GM23338 (cell line): ENCODE measurements around the gene SDR42E1.

ENCODE experiments used
- CREB1 ChIP-seq: fragments of 250-450 bp; sonication (Bioruptor Pico); IDR thresholded peaks from 2 replicates; pipeline ENCODE4 v1.5.0; 2020; ENCODE audit warnings: low read depth, mild to moderate bottlenecking, moderate library complexity
- EZH2 ChIP-seq: fragments of 200-600 bp; sonication (generic); IDR thresholded peaks from one replicate; pipeline ENCODE4 v1.8.0; 2017; ENCODE audit warnings: antibody characterized with exemption, mild to moderate bottlenecking, low read depth; ENCODE audit not compliant: unreplicated experiment
- EZH2phosphoT487 ChIP-seq: fragments of 200-600 bp; sonication (generic); IDR thresholded peaks from one replicate; pipeline ENCODE4 v1.8.1; 2018; ENCODE audit warnings: antibody characterized with exemption; ENCODE audit not compliant: unreplicated experiment
- JUNB ChIP-seq: IDR thresholded peaks from one replicate; pipeline ENCODE4 v1.6.1; 2016; ENCODE audit warnings: antibody characterized with exemption; ENCODE audit not compliant: unreplicated experiment
- NANOG ChIP-seq: IDR thresholded peaks from 2 replicates; pipeline ENCODE4 v1.6.1; 2016; ENCODE audit warnings: antibody characterized with exemption, borderline replicate concordance
- POLR2AphosphoS5 ChIP-seq: IDR thresholded peaks from 2 replicates; pipeline ENCODE4 v1.6.1; 2016; ENCODE audit warnings: antibody characterized with exemption, low read depth
- STAT1 ChIP-seq: IDR thresholded peaks from one replicate; pipeline ENCODE4 v1.6.1; 2016; ENCODE audit warnings: antibody characterized with exemption; ENCODE audit not compliant: unreplicated experiment
- ZNF114 ChIP-seq: fragments of 250-450 bp; sonication (Bioruptor Pico); IDR thresholded peaks from 2 replicates; pipeline ENCODE4 v1.5.0; 2020; ENCODE audit warnings: mild to moderate bottlenecking, moderate library complexity
- ZNF331 ChIP-seq: fragments of 250-450 bp; sonication (Bioruptor Pico); IDR thresholded peaks from 2 replicates; pipeline ENCODE4 v1.5.0; 2020; ENCODE audit warnings: low read depth, mild to moderate bottlenecking, moderate library complexity
- TF ChIP-seq, protein P1 (sequence below), 2 experiments: fragments of 200-600 bp in 1 of 2; sonication (generic) in 1 of 2; conservative IDR thresholded peaks; 2 replicates each; pipeline versions ENCODE4 v1.5.1 to v1.6.1; 2016 to 2017; ENCODE audit warnings: antibody characterized with exemption in 2 of 2, low read depth in 2 of 2, mild to moderate bottlenecking in 2 of 2, moderate library complexity in 1 of 2
- TF ChIP-seq, protein P2 (sequence below): IDR thresholded peaks from one replicate; pipeline ENCODE4 v1.6.1; 2018; ENCODE audit warnings: antibody characterized with exemption; ENCODE audit not compliant: unreplicated experiment
- TF ChIP-seq, protein P3 (sequence below): IDR thresholded peaks from 2 replicates; pipeline ENCODE4 v1.6.1; 2016; ENCODE audit warnings: antibody characterized with exemption

DNA sequence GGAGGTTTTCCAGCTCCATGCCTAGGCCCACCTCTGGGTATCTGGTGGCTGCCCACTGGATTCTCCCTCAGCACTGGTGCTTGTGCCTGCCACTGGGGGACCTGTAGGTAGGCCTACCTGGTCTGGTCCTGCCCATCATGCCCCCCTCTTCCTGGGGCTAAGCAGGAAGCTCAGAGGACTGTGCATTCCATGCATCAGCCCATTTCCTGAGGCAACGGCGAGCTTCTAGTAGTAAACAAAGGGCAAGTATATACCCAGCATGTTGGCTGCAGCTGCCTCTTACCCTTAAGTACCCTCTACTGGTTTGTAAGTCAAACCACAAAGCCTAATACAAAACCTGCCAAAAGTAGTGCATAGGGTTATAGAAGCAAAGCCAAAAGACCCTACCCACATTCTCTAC lies 37.5 kb downstream of the SDR42E1 start:
- TF ChIP-seq, protein P1, sequence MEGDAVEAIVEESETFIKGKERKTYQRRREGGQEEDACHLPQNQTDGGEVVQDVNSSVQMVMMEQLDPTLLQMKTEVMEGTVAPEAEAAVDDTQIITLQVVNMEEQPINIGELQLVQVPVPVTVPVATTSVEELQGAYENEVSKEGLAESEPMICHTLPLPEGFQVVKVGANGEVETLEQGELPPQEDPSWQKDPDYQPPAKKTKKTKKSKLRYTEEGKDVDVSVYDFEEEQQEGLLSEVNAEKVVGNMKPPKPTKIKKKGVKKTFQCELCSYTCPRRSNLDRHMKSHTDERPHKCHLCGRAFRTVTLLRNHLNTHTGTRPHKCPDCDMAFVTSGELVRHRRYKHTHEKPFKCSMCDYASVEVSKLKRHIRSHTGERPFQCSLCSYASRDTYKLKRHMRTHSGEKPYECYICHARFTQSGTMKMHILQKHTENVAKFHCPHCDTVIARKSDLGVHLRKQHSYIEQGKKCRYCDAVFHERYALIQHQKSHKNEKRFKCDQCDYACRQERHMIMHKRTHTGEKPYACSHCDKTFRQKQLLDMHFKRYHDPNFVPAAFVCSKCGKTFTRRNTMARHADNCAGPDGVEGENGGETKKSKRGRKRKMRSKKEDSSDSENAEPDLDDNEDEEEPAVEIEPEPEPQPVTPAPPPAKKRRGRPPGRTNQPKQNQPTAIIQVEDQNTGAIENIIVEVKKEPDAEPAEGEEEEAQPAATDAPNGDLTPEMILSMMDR (conservative IDR thresholded peaks at IDR 0.05; ENCODE audit: low read depth in 2 of 2) = no peak
- TF ChIP-seq JUNB = no peak
- TF ChIP-seq EZH2phosphoT487 = no peak
- TF ChIP-seq, protein P2, sequence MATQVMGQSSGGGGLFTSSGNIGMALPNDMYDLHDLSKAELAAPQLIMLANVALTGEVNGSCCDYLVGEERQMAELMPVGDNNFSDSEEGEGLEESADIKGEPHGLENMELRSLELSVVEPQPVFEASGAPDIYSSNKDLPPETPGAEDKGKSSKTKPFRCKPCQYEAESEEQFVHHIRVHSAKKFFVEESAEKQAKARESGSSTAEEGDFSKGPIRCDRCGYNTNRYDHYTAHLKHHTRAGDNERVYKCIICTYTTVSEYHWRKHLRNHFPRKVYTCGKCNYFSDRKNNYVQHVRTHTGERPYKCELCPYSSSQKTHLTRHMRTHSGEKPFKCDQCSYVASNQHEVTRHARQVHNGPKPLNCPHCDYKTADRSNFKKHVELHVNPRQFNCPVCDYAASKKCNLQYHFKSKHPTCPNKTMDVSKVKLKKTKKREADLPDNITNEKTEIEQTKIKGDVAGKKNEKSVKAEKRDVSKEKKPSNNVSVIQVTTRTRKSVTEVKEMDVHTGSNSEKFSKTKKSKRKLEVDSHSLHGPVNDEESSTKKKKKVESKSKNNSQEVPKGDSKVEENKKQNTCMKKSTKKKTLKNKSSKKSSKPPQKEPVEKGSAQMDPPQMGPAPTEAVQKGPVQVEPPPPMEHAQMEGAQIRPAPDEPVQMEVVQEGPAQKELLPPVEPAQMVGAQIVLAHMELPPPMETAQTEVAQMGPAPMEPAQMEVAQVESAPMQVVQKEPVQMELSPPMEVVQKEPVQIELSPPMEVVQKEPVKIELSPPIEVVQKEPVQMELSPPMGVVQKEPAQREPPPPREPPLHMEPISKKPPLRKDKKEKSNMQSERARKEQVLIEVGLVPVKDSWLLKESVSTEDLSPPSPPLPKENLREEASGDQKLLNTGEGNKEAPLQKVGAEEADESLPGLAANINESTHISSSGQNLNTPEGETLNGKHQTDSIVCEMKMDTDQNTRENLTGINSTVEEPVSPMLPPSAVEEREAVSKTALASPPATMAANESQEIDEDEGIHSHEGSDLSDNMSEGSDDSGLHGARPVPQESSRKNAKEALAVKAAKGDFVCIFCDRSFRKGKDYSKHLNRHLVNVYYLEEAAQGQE = no peak
- no peak for TF ChIP-seq POLR2AphosphoS5
- no peak for TF ChIP-seq EZH2
- TF ChIP-seq ZNF331 (CRISPR knock-in tag) = no peak
- TF ChIP-seq, protein P3, sequence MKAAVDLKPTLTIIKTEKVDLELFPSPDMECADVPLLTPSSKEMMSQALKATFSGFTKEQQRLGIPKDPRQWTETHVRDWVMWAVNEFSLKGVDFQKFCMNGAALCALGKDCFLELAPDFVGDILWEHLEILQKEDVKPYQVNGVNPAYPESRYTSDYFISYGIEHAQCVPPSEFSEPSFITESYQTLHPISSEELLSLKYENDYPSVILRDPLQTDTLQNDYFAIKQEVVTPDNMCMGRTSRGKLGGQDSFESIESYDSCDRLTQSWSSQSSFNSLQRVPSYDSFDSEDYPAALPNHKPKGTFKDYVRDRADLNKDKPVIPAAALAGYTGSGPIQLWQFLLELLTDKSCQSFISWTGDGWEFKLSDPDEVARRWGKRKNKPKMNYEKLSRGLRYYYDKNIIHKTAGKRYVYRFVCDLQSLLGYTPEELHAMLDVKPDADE = no peak
- TF ChIP-seq NANOG = no peak
- no peak for TF ChIP-seq STAT1
- TF ChIP-seq ZNF114 (CRISPR knock-in tag) = no peak
- no peak for TF ChIP-seq CREB1 (CRISPR knock-in tag)
